HepG2 (cell line): ENCODE measurements around the gene LMAN2. TPM values are rescaled to one million over a fixed set of nuclear protein-coding genes. Genes with fewer than 3 reads are reported as not detected.
A peak's percentile ranks its signal among the peaks of the same experiment; 100 is the strongest.

Experiments
- ATAC-seq: fragments of 200-7000 bp; cut with Tn5 transposase; 3 replicates; pipeline ENCODE4 v1.9.1; 2020; ENCODE audit warnings: mild to moderate bottlenecking, moderate library complexity
- BruUV-seq: library from RNA; stranded (reverse); fragments of 400-500 nt; replicated peaks from 2 replicates; lab custom pipeline; 2021; lab: Mats Ljungman, UMichigan
- CTCF ChIA-PET: fragments of 300-600 bp; formaldehyde crosslinking; extraction: SDS; loops from one replicate; lab custom pipeline; 2021; ENCODE audit warnings: low total read pairs, inconsistent platforms, low intra/inter-chr PET ratio; lab: Yijun Ruan, JAX
- POLR2A ChIA-PET: fragments of 350-600 bp; sonication (Branson Sonifier 250); formaldehyde crosslinking; loops from one replicate; lab custom pipeline; 2020; ENCODE audit warnings: antibody characterized with exemption, inconsistent platforms; lab: Yijun Ruan, JAX
- DNase-seq: peaks from one replicate; pipeline ENCODE4 v3.0.0-alpha.2; 2015; ENCODE audit warnings: low spot score
- FAIRE-seq: peaks from 3 replicates; lab custom pipeline; 2011; peaks lifted over from hg19 to GRCh38; lab: Jason Lieb, UNC
- H2AFZ ChIP-seq: one replicate; pipeline ENCODE4 v1.6.1; 2011; ENCODE audit warnings: low read length, inconsistent platforms
- H3K27ac ChIP-seq: fragments of 300-600 bp; 3 replicates; pipeline ENCODE4 v1.8.0; 2011; ENCODE audit warnings: mixed run types, mild to moderate bottlenecking, mixed read lengths, low read length, inconsistent platforms; ENCODE audit not compliant: insufficient read depth; ENCODE audit errors: extremely low read length
- H3K27me3 ChIP-seq, 2 experiments: fragments of 200-600 bp in 1 of 2; 2 replicates in 1 of 2; 3 replicates in 1 of 2; pipeline versions ENCODE4 v1.6.0 to v1.8.0; 2011; ENCODE audit warnings: low read length in 2 of 2, mild to moderate bottlenecking in 2 of 2, moderate library complexity in 2 of 2, inconsistent platforms in 1 of 2; ENCODE audit not compliant: insufficient read depth in 2 of 2, control insufficient read depth in 1 of 2
- H3K36me3 ChIP-seq, 2 experiments: fragments of 200-600 bp in 1 of 2; replicated peaks in 1 of 2; 2 replicates in 1 of 2; 3 replicates in 1 of 2; pipeline versions ENCODE4 v1.5.1 to v1.8.0; 2011; ENCODE audit warnings: low read length in 2 of 2, inconsistent platforms in 1 of 2; ENCODE audit not compliant: insufficient read depth in 2 of 2, control insufficient read depth in 1 of 2
- H3K4me1 ChIP-seq: 2 replicates; pipeline ENCODE4 v1.5.1; 2012; ENCODE audit warnings: low read length, inconsistent platforms; ENCODE audit not compliant: insufficient read depth
- H3K4me2 ChIP-seq: 2 replicates; pipeline ENCODE4 v1.6.0; 2011; ENCODE audit warnings: low read depth, low read length, inconsistent platforms
- H3K4me3 ChIP-seq, 3 experiments: fragments of 200-600 bp in 1 of 3; sonication (generic), shearing (Covaris generic) in 1 of 3; replicated peaks in 1 of 3; 2 replicates each; pipeline ENCODE4 v1.5.1; 2011 to 2016; ENCODE audit warnings: low read length in 3 of 3, inconsistent platforms in 2 of 3, low read depth in 2 of 3, mild to moderate bottlenecking in 2 of 3, control low read depth in 1 of 3, mixed read lengths in 1 of 3; ENCODE audit not compliant: insufficient read depth in 1 of 3
- H3K79me2 ChIP-seq: one replicate; pipeline ENCODE4 v1.6.1; 2011; ENCODE audit warnings: low read length, inconsistent platforms; ENCODE audit not compliant: insufficient read depth
- H3K9ac ChIP-seq: 2 replicates; pipeline ENCODE4 v1.6.0; 2011; ENCODE audit warnings: mild to moderate bottlenecking, low read depth, low read length, inconsistent platforms; ENCODE audit not compliant: insufficient read depth
- H3K9me3 ChIP-seq: 2 replicates; pipeline ENCODE4 v1.5.1; 2012; ENCODE audit warnings: mild to moderate bottlenecking, low read length
- H4K20me1 ChIP-seq: 2 replicates; pipeline ENCODE4 v1.6.0; 2011; ENCODE audit warnings: inconsistent platforms, mild to moderate bottlenecking, low read length, moderate library complexity; ENCODE audit not compliant: insufficient read depth
- BATF2 ChIP-seq: sonication (generic); formaldehyde crosslinking; IDR thresholded peaks from 2 replicates; pipeline ENCODE4 v1.8.0; 2022; ENCODE audit warnings: mild to moderate bottlenecking, missing genetic modification reagents, moderate library complexity
- KLF11 ChIP-seq: IDR thresholded peaks from 2 replicates; pipeline ENCODE4 v1.6.1; 2016; ENCODE audit warnings: missing compliant biosample characterization
- ONECUT2 ChIP-seq: sonication (generic); formaldehyde crosslinking; IDR thresholded peaks from 2 replicates; pipeline ENCODE4 v1.4.0; 2020; ENCODE audit warnings: missing genetic modification reagents
- WGBS: methylation state at CpG from one replicate; pipeline ENCODE4 v1.1.6; 2017; ENCODE audit warnings: low lambda C conversion rate; 5-methylcytosine and 5-hydroxymethylcytosine counted together
- in situ Hi-C: cut with HindIII; loops from 2 replicates; pipeline ENCODE4 v1.10.0; 2017; ENCODE audit warnings: low pct_unique_long_range_greater_than_20kb; ENCODE audit not compliant: extremely low pct_ligation_motif_present
- intact Hi-C: fragments of 100-400 bp; cut with micrococcal nuclease; formaldehyde crosslinking; loops from one replicate; pipeline ENCODE4 v1.10.0; 2022; ENCODE audit not compliant: unreplicated experiment
- polyA plus RNA-seq, 8 experiments: library from polyadenylated mRNA; depleted of rRNA in 3 of 8; stranded (reverse) in 7 of 8; unstranded in 1 of 8; fragments of >200 nt; fragmentation: Illumina TruSeq in 4 of 8; extraction: Trizol in 4 of 8; gene quantifications; 2 replicates each; pipeline versions ENCODE4 v1.2.1 to v1.2.3, GENCODE V29; 2011 to 2016; ENCODE audit warnings: low read depth in 4 of 8, missing spikeins in 1 of 8, mixed read lengths in 1 of 8; ENCODE audit not compliant: insufficient read depth in 1 of 8
- total RNA-seq, 5 experiments: library from RNA; depleted of rRNA; stranded (reverse); fragments of >200 nt; fragmentation: Illumina TruSeq; extraction: Trizol; gene quantifications; 2 replicates each; pipeline ENCODE4 v1.2.3, GENCODE V29; 2016; ENCODE audit warnings: low read depth in 1 of 5

The LMAN2 gene
- total and polyA plus RNA-seq, 2 of the 13 experiments (the other 11 are each of a cell fraction or from before 2014, with no cell fraction given) = 191 to 197 TPM

GRCh38 chr5:177311723-177312648, 39.5 kb downstream of the LMAN2 start, which contains the start of gene MXD3 (continued):
- TF ChIP-seq ONECUT2 = 0 out of 2 replicates have a peak, but pooled peaks have one; percentile 14

GRCh38 chr5:177311392-177311722, 40.1 kb downstream of the LMAN2 start:
- no peak for DNase-seq
- H3K36me3 ChIP-seq = peaks cover 4 to 17% of the 10 kb centered on the region in 2 experiments; a peak in 4 of 5 replicates
- H3K4me3 ChIP-seq = peak overlapping the region; percentile 63 to 79 (median 75)
- FAIRE-seq = no peak
- BruUV-seq = no TSS peak
- peak overlapping the region; percentile 84 for H3K9ac ChIP-seq
- peak overlapping the region; percentile 89 for H3K4me2 ChIP-seq
- peaks cover 4% of the 10 kb centered on the region for H3K79me2 ChIP-seq
- intact Hi-C loops = loop anchor here (5.0 kb wide), 1 partner anchor 186 kb away; the partner anchor contains the start of gene PDLIM7
- peaks cover 51% of the 10 kb centered on the region for H3K4me1 ChIP-seq
- no peaks in the 10 kb centered on the region for H3K27me3 ChIP-seq
- ATAC-seq = peak; percentile 33
- peaks cover 5% of the 10 kb centered on the region; the same call in 1 of the 2 replicates for H4K20me1 ChIP-seq
- in situ Hi-C loops = loop anchor here (5.0 kb wide), 2 partner anchors 51 to 136 kb away; partner anchors contain the start of gene PRR7
- no peak overlapping the region for H2AFZ ChIP-seq
- no peak for TF ChIP-seq KLF11 (CRISPR knock-in tag)
- TF ChIP-seq BATF2 (CRISPR knock-in tag) = 0 out of 2 replicates have a peak, but pooled peaks have one; percentile 9
- ChIA-PET CTCF (no interaction called here), POLR2A (interaction anchor here (1.8 to 4.0 kb wide), 3 partner anchors 60 to 224 kb away, joined by 5 to 30 read pairs (median 7); partner anchors contain the start of gene FGFR4)
- WGBS = 0% methylated on average over 1 of the region's 23 CpGs
- no peaks in the 10 kb centered on the region for H3K9me3 ChIP-seq
- peak overlapping the region; percentile 95 for H3K27ac ChIP-seq
